HEK293 (cell line): ENCODE data around the gene SYNE2.

Experiments
- CTCF ChIP-seq: fragments of 450-650 bp; formaldehyde crosslinking; IDR thresholded peaks from 2 replicates; pipeline ENCODE4 v1.5.1; 2016; ENCODE audit warnings: missing biosample characterization, missing genetic modification characterization
- REPIN1 ChIP-seq: fragments of 450-650 bp; formaldehyde crosslinking; IDR thresholded peaks from 2 replicates; pipeline ENCODE4 v1.5.1; 2017; ENCODE audit warnings: missing biosample characterization, missing genetic modification characterization, low read depth
- YY1 ChIP-seq: fragments of 450-650 bp; formaldehyde crosslinking; IDR thresholded peaks from 2 replicates; pipeline ENCODE4 v1.5.1; 2018; ENCODE audit warnings: missing biosample characterization, missing genetic modification characterization
- ZBTB44 ChIP-seq: fragments of 450-650 bp; IDR thresholded peaks from 2 replicates; pipeline ENCODE4 v1.5.1; 2018; ENCODE audit warnings: missing biosample characterization, mild to moderate bottlenecking, missing genetic modification characterization
- ZNF302 ChIP-seq: fragments of 450-650 bp; formaldehyde crosslinking; IDR thresholded peaks from 2 replicates; pipeline ENCODE4 v1.5.1; 2016; ENCODE audit warnings: missing biosample characterization, missing genetic modification characterization, low read depth
- ZNF311 ChIP-seq: fragments of 450-650 bp; formaldehyde crosslinking; IDR thresholded peaks from 2 replicates; pipeline ENCODE4 v1.5.1; 2017; ENCODE audit warnings: missing biosample characterization, missing genetic modification characterization, borderline replicate concordance
- ZNF513 ChIP-seq: fragments of 450-650 bp; IDR thresholded peaks from 2 replicates; pipeline ENCODE4 v1.5.1; 2018; ENCODE audit warnings: missing biosample characterization, missing genetic modification characterization

DNA sequence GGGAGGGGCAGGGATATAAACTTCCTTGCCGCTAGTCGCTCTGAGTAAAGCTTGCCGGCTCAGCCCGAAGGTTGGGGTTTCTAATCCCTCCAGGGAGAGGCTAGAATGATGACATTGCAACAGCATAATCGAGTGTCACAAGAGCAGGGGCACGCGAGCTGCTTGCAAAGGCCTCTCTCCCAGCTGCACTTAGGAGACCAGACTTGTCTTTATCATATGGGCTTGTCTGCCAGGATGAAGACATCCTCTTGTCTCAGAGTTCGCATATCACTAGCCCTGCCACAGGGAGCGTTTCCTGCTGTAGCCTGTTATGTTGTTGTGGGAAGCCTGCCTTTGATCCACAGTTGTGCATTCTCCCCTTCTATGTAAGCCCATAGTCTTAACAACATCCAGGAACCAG lies 261.4 kb downstream of the SYNE2 start:
- TF ChIP-seq REPIN1 (no peak), ZNF513 (tag by site-specific recombination) (no peak), CTCF (tag by site-specific recombination) (no peak), ZNF302 (tag by site-specific recombination) (no peak), YY1 (no peak), ZBTB44 (tag by site-specific recombination) (no peak), ZNF311 (no peak)
